ENCODE data around the gene NEU1. TPM values are rescaled to one million over a fixed set of nuclear protein-coding genes. Genes with fewer than 3 reads are reported as not detected.

The NEU1 gene
- total and polyA plus RNA-seq, 2 donors (not counting 1 experiment from before 2014, with no cell fraction given), result 25.3 to 35.1 TPM

DNA sequence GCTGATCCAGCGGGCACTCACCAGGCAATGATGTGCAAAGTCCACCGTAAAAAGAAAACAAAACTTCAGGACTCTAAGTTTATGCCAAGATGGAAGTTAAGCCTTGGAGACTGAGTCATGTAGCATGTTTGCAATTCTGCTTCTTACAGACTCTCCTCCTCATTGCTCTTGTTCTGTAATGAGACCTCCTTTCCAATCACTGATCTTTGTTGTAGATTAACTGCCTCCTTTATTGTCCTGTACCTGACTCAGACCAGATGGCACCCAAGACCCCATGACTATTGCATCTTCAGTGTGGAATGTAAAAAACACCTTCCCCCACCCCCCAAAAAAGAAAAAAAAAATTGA, 11.2 kb downstream of the NEU1 start:
- Histone ChIP-seq H3K27ac (ENCODE audit: low read length in 2 of 2) (no peak overlapping the region), H3K36me3 (replicated peaks in 1 of 2; ENCODE audit: control extremely low read depth in 1 of 2, control insufficient read depth in 1 of 2, extremely low read depth in 1 of 2, insufficient read depth in 2 of 2, low read length in 1 of 2) (no peaks in the 10 kb centered on the region), H3K27me3 (replicated peaks in 1 of 4; ENCODE audit: control extremely low read depth in 1 of 4, control insufficient read depth in 3 of 4, insufficient read depth in 4 of 4, low read length in 3 of 4) (no peaks in the 10 kb centered on the region), H2AFZ (ENCODE audit: insufficient read depth, low read depth, low read length, poor library complexity, severe bottlenecking) (no peak overlapping the region), H3K4me2 (replicated peaks; ENCODE audit: low read depth, low read length, poor library complexity, severe bottlenecking) (no peak overlapping the region), H3K79me2 (ENCODE audit: control insufficient read depth, insufficient read depth, low read length) (no peaks in the 10 kb centered on the region), H3K9me3 (ENCODE audit: control extremely low read depth in 1 of 3, control insufficient read depth in 2 of 3, insufficient read depth in 1 of 3, low read length in 2 of 3) (peaks cover 0 to 4% (median 0%) of the 10 kb centered on the region in 3 donors), H3K4me1 (ENCODE audit: control insufficient read depth in 2 of 2, insufficient read depth in 2 of 2, low read length in 2 of 2) (no peaks in the 10 kb centered on the region), H3K9ac (ENCODE audit: low read length) (no peak overlapping the region), H4K20me1 (ENCODE audit: control insufficient read depth, insufficient read depth, low read length, poor library complexity, severe bottlenecking) (no peaks in the 10 kb centered on the region), H3K4me3 (ENCODE audit: control extremely low read depth in 1 of 5, extremely low read depth in 1 of 5, insufficient read depth in 1 of 5, low read depth in 2 of 5, low read length in 4 of 5) (no peak overlapping the region)
- Mint-ChIP-seq H3K27ac (no peak overlapping the region), H3K27me3 (no peaks in the 10 kb centered on the region), H3K4me3 (no peak overlapping the region), H3K4me1 (no peaks in the 10 kb centered on the region), H3K9me3 (ENCODE audit: insufficient read depth) (no peaks in the 10 kb centered on the region)
- POLR2A ChIA-PET, result no interaction called here
- TF ChIP-seq CTCF (IDR thresholded peaks at IDR 0.05) (no peak), EZH2 (IDR thresholded peaks at IDR 0.05; ENCODE audit: borderline replicate concordance, insufficient read depth, low read depth, low read length, poor library complexity, severe bottlenecking) (no peak)
- DNase-seq (no peak), ATAC-seq (ENCODE audit: low read depth) (no peak)
- intact Hi-C loops (cut with micrococcal nuclease), result no loop called here
- no CpG with 5 or more reads among the region's 2 CpGs for WGBS (ENCODE audit: insufficient coverage)
- CTCF ChIA-PET, result no interaction called here

- WGBS (ENCODE audit: insufficient coverage), result 95% methylated on average over 2 of the region's 2 CpGs
- POLR2A ChIA-PET, result interaction anchor here (0.8 kb wide), 1 partner anchor 139 kb away, joined by 7 read pairs; no protein-coding TSS in a partner anchor
- Histone ChIP-seq H4K20me1 (ENCODE audit: control insufficient read depth, insufficient read depth, low read length, poor library complexity, severe bottlenecking) (no peaks in the 10 kb centered on the region), H3K4me1 (ENCODE audit: control insufficient read depth in 2 of 2, insufficient read depth in 2 of 2, low read length in 2 of 2) (no peaks in the 10 kb centered on the region), H3K9me3 (ENCODE audit: control extremely low read depth in 1 of 3, control insufficient read depth in 2 of 3, insufficient read depth in 1 of 3, low read length in 2 of 3) (peaks cover 0 to 4% (median 0%) of the 10 kb centered on the region in 3 donors), H3K4me2 (replicated peaks; ENCODE audit: low read depth, low read length, poor library complexity, severe bottlenecking) (no peak overlapping the region), H3K36me3 (replicated peaks in 1 of 2; ENCODE audit: control extremely low read depth in 1 of 2, control insufficient read depth in 1 of 2, extremely low read depth in 1 of 2, insufficient read depth in 2 of 2, low read length in 1 of 2) (no peaks in the 10 kb centered on the region), H3K27me3 (replicated peaks in 1 of 4; ENCODE audit: control extremely low read depth in 1 of 4, control insufficient read depth in 3 of 4, insufficient read depth in 4 of 4, low read length in 3 of 4) (no peaks in the 10 kb centered on the region), H3K4me3 (ENCODE audit: control extremely low read depth in 1 of 5, extremely low read depth in 1 of 5, insufficient read depth in 1 of 5, low read depth in 2 of 5, low read length in 4 of 5) (no peak overlapping the region), H3K79me2 (ENCODE audit: control insufficient read depth, insufficient read depth, low read length) (no peaks in the 10 kb centered on the region), H3K9ac (ENCODE audit: low read length) (no peak overlapping the region), H2AFZ (ENCODE audit: insufficient read depth, low read depth, low read length, poor library complexity, severe bottlenecking) (no peak overlapping the region), H3K27ac (ENCODE audit: low read length in 2 of 2) (no peak overlapping the region)
- CTCF ChIA-PET, result no interaction called here
- Mint-ChIP-seq H3K27me3 (no peaks in the 10 kb centered on the region), H3K4me3 (no peak overlapping the region), H3K27ac (no peak overlapping the region), H3K4me1 (no peaks in the 10 kb centered on the region), H3K9me3 (ENCODE audit: insufficient read depth) (no peaks in the 10 kb centered on the region)
- no peak for DNase-seq
- ATAC-seq (ENCODE audit: low read depth), result no peak
- intact Hi-C loops (cut with micrococcal nuclease), result no loop called here
- TF ChIP-seq CTCF (IDR thresholded peaks at IDR 0.05), result no peak
- no peak for TF ChIP-seq EZH2 (IDR thresholded peaks at IDR 0.05; ENCODE audit: borderline replicate concordance, insufficient read depth, low read depth, low read length, poor library complexity, severe bottlenecking)
These were observed 11.7 kb downstream of the NEU1 start for GRCh38 chr6:31850765-31851484.
